Body of pancreas (tissue), 4 donors: Measurements from ENCODE around the gene MRPS35.

Experiments used
- CTCF ChIP-seq, 7 experiments: fragments of 450-650 bp in 4 of 7; fragments of 200-600 bp in 3 of 7; sonication (generic) in 3 of 7; IDR thresholded peaks; one replicate each; pipeline ENCODE4 v1.5.1; 2016 to 2019; ENCODE audit warnings: antibody characterized with exemption in 7 of 7
- POLR2A ChIP-seq, 3 donors: fragments of 450-650 bp; IDR thresholded peaks; one replicate each; pipeline ENCODE4 v1.6.1; 2016; ENCODE audit warnings: antibody characterized with exemption in 3 of 3, mild to moderate bottlenecking in 2 of 3

- no peak for TF ChIP-seq CTCF (IDR thresholded peaks at IDR 0.05)
- no peak for TF ChIP-seq POLR2A (IDR thresholded peaks at IDR 0.05)
Observed at GRCh38 chr12:27711317-27711682, 668 bp downstream of the MRPS35 start.
